HFF-Myc (cell line): ENCODE data around the gene BRI3BP.
A peak's percentile ranks its signal among the peaks of the same experiment; 100 is the strongest.

ENCODE experiments used
- DNase-seq: peaks from one replicate; pipeline ENCODE4 v3.0.0-alpha.2; 2011; ENCODE audit warnings: low read depth; ENCODE audit errors: extremely low read depth
- H3K4me3 ChIP-seq: replicated peaks from 2 replicates; pipeline ENCODE4 v1.5.1; 2011; ENCODE audit warnings: low read depth, mild to moderate bottlenecking, control low read depth, low read length
- TF ChIP-seq, protein P1 (sequence below): IDR thresholded peaks from 2 replicates; pipeline ENCODE4 v1.5.1; 2012; ENCODE audit warnings: mild to moderate bottlenecking, low read depth, low read length, control low read depth; ENCODE audit errors: missing control alignments

BRI3BP gene

DNA sequence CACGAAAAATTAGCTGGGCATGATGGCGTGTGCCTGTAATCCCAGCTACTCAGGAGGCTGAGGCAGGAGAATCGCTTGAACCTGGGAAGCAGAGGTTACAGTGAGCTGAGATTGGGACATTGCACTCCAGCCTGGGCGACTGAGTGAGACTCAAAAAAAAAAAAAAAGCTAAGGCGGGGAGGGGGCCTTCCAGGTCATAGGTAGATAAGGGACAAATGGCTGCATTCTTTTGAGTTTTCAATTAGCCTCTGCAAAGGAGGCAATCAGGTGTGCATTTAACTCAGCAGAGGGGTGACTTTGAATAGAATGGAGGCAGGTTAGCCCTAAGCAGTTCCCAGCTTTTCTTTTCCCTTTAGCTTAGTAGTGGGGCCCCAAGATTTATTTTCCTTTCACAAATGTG is 71.0 kb downstream of the BRI3BP start:
- TF ChIP-seq, protein P1, sequence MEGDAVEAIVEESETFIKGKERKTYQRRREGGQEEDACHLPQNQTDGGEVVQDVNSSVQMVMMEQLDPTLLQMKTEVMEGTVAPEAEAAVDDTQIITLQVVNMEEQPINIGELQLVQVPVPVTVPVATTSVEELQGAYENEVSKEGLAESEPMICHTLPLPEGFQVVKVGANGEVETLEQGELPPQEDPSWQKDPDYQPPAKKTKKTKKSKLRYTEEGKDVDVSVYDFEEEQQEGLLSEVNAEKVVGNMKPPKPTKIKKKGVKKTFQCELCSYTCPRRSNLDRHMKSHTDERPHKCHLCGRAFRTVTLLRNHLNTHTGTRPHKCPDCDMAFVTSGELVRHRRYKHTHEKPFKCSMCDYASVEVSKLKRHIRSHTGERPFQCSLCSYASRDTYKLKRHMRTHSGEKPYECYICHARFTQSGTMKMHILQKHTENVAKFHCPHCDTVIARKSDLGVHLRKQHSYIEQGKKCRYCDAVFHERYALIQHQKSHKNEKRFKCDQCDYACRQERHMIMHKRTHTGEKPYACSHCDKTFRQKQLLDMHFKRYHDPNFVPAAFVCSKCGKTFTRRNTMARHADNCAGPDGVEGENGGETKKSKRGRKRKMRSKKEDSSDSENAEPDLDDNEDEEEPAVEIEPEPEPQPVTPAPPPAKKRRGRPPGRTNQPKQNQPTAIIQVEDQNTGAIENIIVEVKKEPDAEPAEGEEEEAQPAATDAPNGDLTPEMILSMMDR: no peak
- peak overlapping the region; percentile 75 for H3K4me3 ChIP-seq
- DNase-seq: no peak

DNA sequence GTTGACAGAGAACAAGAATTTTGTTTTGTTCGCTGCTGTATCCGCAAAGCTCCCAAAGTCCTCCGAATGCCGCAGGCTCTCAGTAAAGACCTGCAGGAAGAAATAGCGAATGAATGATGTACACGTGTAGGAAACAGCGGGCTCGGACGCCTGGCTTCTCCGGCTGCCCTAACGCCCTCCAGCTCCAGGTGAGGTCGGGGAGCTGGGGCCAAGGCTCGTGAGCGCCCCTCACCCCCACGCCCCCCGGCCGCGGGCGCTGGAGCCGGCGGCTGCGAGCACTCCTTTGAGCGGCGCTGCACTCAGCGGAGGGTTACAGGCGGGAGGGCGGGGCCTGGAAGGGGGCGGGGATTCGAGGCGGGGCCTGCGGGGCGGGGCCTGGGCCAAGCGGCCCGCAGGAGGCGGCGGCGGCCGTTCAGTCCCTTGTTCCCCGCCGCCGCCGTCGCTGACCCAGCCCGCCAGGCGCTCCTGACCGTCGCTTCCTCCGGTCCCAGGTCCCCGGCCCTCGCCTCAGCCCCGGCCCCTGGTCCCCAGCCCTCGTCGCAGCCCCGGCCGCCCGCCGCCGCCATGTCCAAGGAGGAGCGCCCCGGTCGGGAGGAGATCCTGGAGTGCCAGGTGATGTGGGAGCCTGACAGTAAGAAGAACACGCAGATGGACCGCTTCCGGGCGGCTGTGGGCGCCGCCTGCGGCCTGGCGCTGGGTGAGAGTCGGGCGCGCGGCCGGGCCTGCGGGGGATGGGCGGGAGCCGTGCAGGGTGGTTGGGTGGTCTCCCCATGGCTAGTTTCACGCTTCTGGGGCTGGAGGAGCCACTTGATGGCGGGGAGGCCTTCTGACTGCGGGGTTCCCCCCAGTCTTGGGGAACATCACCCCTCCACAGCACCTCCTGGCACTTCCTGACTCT is 71.8 kb downstream of the BRI3BP start, which contains the start of gene AACS:
Gene AACS, plus strand, starts transcription at position 415 of the 898 bp plus-strand sequence. Its CDS starts 150 bp downstream, at position 565.
- peak within 1 kb of the TSS; percentile 75 for H3K4me3 ChIP-seq
- TF ChIP-seq, protein P1: no peak
- DNase-seq: no peak

DNA sequence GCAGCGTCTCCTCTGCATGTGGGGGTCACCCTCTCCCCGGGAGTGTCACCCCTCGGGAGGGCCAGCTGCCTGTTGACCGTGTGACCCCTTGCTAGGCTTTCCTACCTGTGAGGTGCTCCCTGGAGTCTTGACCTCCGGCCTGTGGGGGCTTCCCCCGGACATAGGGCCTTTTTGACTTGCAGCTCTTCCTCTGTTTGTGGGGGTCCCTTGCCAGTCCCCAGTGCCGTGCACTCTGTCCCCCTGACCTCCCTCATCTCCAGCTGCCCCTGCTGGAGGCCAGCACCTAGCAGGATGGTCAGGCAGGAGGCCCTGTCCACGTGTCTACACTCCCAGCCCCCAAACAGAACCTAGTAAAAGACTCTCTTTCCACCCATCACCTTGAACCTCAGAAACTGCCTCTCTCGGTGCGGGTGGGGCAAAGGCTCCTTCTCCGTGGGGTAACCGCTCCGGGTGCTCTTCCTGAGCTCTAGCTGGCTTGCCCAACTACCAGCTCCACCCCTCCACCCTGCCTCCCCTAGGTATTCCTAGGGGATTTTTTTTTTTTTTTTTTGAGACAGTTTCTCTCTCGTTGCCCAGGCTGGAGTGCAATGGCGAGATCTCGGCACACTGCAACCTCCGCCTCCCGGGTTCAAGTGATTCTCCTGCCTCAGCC is 72.6 kb downstream of the BRI3BP start:
- peak overlapping the region; percentile 75 for H3K4me3 ChIP-seq
- no peak for DNase-seq

DNA sequence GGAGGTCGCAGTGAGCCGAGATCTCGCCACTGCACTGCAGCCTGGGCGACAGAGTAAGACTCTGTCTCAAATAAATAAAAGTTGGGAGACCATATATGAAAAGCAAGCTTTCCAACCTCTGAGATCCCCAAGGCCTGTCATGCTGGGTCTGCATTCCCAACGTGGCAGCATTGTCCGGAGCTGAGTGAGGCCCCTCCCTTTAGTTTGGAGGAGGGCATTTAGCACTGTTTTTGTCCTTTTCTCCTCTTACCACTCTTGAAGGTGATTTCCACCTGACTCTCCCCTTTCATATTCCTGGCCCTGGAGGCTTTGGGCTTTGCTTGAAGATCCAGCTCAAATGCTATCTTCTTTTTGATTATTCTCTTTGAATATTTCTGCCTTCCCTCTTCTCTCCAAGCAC is 74.9 kb downstream of the BRI3BP start:
- no peak for DNase-seq
- TF ChIP-seq, protein P1: no peak
- no peak overlapping the region for H3K4me3 ChIP-seq

More for the DNA sequence above, 72.6 kb downstream of the BRI3BP start:
- TF ChIP-seq, protein P1: no peak

DNA sequence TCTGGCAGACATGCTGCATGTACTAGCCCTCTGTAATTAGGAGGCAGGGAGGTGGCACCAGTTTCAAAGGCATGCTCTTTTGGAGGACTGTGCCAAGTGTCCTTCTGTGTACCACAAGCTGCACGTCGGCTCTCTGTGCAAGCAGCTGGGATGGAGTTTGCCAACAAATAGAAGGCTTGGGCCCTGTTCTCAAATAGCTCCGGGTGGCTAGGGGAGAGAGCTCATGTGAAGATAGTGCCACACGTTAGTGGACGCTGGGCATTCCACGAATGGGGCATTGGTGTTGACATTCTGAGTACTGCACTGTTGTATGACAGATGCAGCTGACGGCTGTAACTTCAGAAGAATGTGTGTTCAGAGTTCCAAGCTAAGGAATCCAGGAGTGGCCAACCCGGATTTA is 76.2 kb downstream of the BRI3BP start:
- TF ChIP-seq, protein P1: no peak
- no peak for DNase-seq
- no peak overlapping the region for H3K4me3 ChIP-seq

DNA sequence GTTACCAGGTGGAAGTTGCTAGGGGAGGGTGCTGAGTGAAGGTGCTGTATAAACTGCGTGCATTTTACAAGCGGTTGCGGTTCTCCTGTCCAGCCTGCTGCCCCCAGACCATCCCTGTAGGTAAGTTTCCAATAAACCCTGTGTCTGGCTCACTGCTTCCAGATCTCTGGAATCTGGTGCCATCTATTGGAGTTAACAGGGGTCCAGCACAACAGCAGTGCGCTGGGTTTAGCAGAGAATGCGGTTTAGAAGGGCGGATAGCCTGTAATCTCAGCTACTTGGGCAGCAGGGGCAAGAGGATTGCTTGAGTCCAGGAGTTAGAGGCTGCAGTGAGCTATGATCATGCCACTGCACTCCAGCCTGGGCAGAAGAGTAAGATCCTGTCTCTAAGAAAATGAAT is 76.7 kb downstream of the BRI3BP start:
- TF ChIP-seq, protein P1: peak; percentile 15
- no peak overlapping the region for H3K4me3 ChIP-seq
- no peak for DNase-seq
